SK-N-MC (cell line): ENCODE results near the gene MVD.

ENCODE experiments used
- FOXP2 ChIP-seq: optimal IDR thresholded peaks from 2 replicates; pipeline ENCODE3; 2011; ENCODE audit warnings: mild to moderate bottlenecking, moderate library complexity; ENCODE audit not compliant: insufficient read depth; ENCODE audit errors: extremely low read length, control extremely low read depth
- POLR2AphosphoS5 ChIP-seq: IDR thresholded peaks from 2 replicates; pipeline ENCODE4 v1.6.1; 2012; ENCODE audit warnings: mild to moderate bottlenecking, low read depth, low read length, borderline replicate concordance

GRCh38 chr16:88617268-88618031 lies 45.4 kb downstream of the MVD start:
- TF ChIP-seq FOXP2 (no peak), POLR2AphosphoS5 (no peak)
